OCI-LY3 (cell line): Measurements from ENCODE around the gene MPDU1.

Experiments used
- H2AFZ ChIP-seq: fragments of 200-600, 300-600 bp; shearing (Covaris generic); 2 replicates; pipeline ENCODE4 v1.6.0; 2014; ENCODE audit warnings: antibody characterized with exemption, low read depth, low read length
- H3K27ac ChIP-seq: fragments of 200-600, 300-600 bp; sonication (generic); 2 replicates; pipeline ENCODE4 v1.5.1; 2014; ENCODE audit warnings: mild to moderate bottlenecking, low read length, moderate library complexity, mixed read lengths
- H3K27me3 ChIP-seq: fragments of 200-600, 300-600 bp; sonication (generic); 2 replicates; pipeline ENCODE4 v1.6.1; 2014; ENCODE audit warnings: low read depth, low read length, mixed read lengths
- H3K36me3 ChIP-seq: fragments of 200-600, 300-600 bp; sonication (generic); replicated peaks from 2 replicates; pipeline ENCODE3; 2014; ENCODE audit warnings: low read depth, low read length, mixed read lengths
- H3K4me1 ChIP-seq: fragments of 300-600, 200-600 bp; sonication (generic); 2 replicates; pipeline ENCODE4 v1.6.1; 2014; ENCODE audit warnings: low read length, mixed read lengths
- H3K4me2 ChIP-seq: fragments of 200-600, 300-600 bp; sonication (generic); 2 replicates; pipeline ENCODE4 v1.6.1; 2014; ENCODE audit warnings: low read length, mixed read lengths
- H3K4me3 ChIP-seq: fragments of 300-600, 200-600 bp; sonication (generic); 2 replicates; pipeline ENCODE4 v1.5.1; 2014; ENCODE audit warnings: antibody characterized with exemption, mild to moderate bottlenecking, low read length, moderate library complexity
- H3K79me2 ChIP-seq: fragments of 300-600, 200-600 bp; shearing (Covaris generic); 2 replicates; pipeline ENCODE4 v1.6.1; 2014; ENCODE audit warnings: mild to moderate bottlenecking, low read length, mixed read lengths
- H3K9ac ChIP-seq: fragments of 300-600, 200-600 bp; shearing (Covaris generic); 2 replicates; pipeline ENCODE4 v1.6.0; 2014; ENCODE audit warnings: mild to moderate bottlenecking, low read length, moderate library complexity
- H3K9me3 ChIP-seq: fragments of 200-600, 300-600 bp; shearing (Covaris generic); 2 replicates; pipeline ENCODE4 v1.6.1; 2014; ENCODE audit warnings: low read length, mixed read lengths; ENCODE audit not compliant: insufficient read depth
- H4K20me1 ChIP-seq: fragments of 200-600, 300-600 bp; sonication (generic); 2 replicates; pipeline ENCODE4 v1.6.1; 2016; ENCODE audit warnings: low read length, mixed read lengths; ENCODE audit not compliant: insufficient read depth
- CTCF ChIP-seq: fragments of 200-600, 300-600 bp; sonication (generic); IDR thresholded peaks from 2 replicates; pipeline ENCODE4 v1.5.1; 2014; ENCODE audit warnings: antibody characterized with exemption, low read length, low read depth
- EZH2phosphoT487 ChIP-seq: fragments of 200-600 bp; shearing (Covaris generic); IDR thresholded peaks from 2 replicates; pipeline ENCODE4 v1.6.1; 2018; ENCODE audit warnings: antibody characterized with exemption, mixed run types, low read depth

Gene MPDU1

GRCh38 chr17:7577327-7578199 lies 6.1 kb upstream of the MPDU1 start:
- peak overlapping the region; percentile 95 for H3K27ac ChIP-seq
- H3K9ac ChIP-seq, result no peak overlapping the region
- peak overlapping the region; percentile 30 for H3K4me2 ChIP-seq
- no peak overlapping the region for H2AFZ ChIP-seq
- peaks cover 72% of the 10 kb centered on the region for H3K36me3 ChIP-seq
- H3K4me3 ChIP-seq, result no peak overlapping the region
- peaks cover 70% of the 10 kb centered on the region for H3K79me2 ChIP-seq
- no peaks in the 10 kb centered on the region for H3K27me3 ChIP-seq
- no peaks in the 10 kb centered on the region for H3K9me3 ChIP-seq
- peaks cover 71% of the 10 kb centered on the region for H3K4me1 ChIP-seq
- H4K20me1 ChIP-seq, result peaks cover 51% of the 10 kb centered on the region
- TF ChIP-seq CTCF, result no peak
- TF ChIP-seq EZH2phosphoT487, result no peak

- Histone ChIP-seq H3K9me3 (no peaks in the 10 kb centered on the region), H3K9ac (peak within 1 kb of the TSS; percentile 52), H2AFZ (no peak within 1 kb of the TSS), H3K36me3 (peaks cover 61% of the 10 kb centered on the region), H3K4me3 (peak within 1 kb of the TSS; percentile 38), H3K27ac (peak within 1 kb of the TSS; percentile 95), H3K4me2 (peak within 1 kb of the TSS; percentile 62), H3K27me3 (no peaks in the 10 kb centered on the region), H3K79me2 (peaks cover 63% of the 10 kb centered on the region), H3K4me1 (peaks cover 77% of the 10 kb centered on the region), H4K20me1 (peaks cover 45% of the 10 kb centered on the region)
- TF ChIP-seq CTCF (no peak), EZH2phosphoT487 (no peak)
These were observed 4.4 kb upstream of the MPDU1 start, which contains the start of gene CD68 for GRCh38 chr17:7579001-7579833. Gene CD68, plus strand, starts transcription at chr17:7579638. Its CDS starts 40 bp downstream, at chr17:7579678.

GRCh38 chr17:7579834-7580603 lies 3.6 kb upstream of the MPDU1 start:
- peak overlapping the region; percentile 95 for H3K27ac ChIP-seq
- no peaks in the 10 kb centered on the region for H3K9me3 ChIP-seq
- peak overlapping the region; percentile 62 for H3K4me2 ChIP-seq
- H3K27me3 ChIP-seq, result no peaks in the 10 kb centered on the region
- no peak overlapping the region for H2AFZ ChIP-seq
- H4K20me1 ChIP-seq, result peaks cover 37% of the 10 kb centered on the region
- H3K4me3 ChIP-seq, result peak overlapping the region; percentile 30
- peak overlapping the region; percentile 52 for H3K9ac ChIP-seq
- H3K4me1 ChIP-seq, result peaks cover 73% of the 10 kb centered on the region
- TF ChIP-seq EZH2phosphoT487, result no peak
- TF ChIP-seq CTCF, result no peak
- H3K79me2 ChIP-seq, result peaks cover 63% of the 10 kb centered on the region
- peaks cover 53% of the 10 kb centered on the region for H3K36me3 ChIP-seq
